ENCODE results near the gene TNFSF15.

TNFSF15 gene

GRCh38 chr9:114789006-114789405 is 16.8 kb downstream of the TNFSF15 start:
- Mint-ChIP-seq H3K9me3 (no peaks in the 10 kb centered on the region), H3K4me3 (no peak overlapping the region), H3K36me3 (ENCODE audit: low read depth) (no peaks in the 10 kb centered on the region), H3K27me3 (no peaks in the 10 kb centered on the region), H3K27ac (no peak overlapping the region), H3K4me1 (ENCODE audit: low read depth) (peaks cover 8% of the 10 kb centered on the region)
- intact Hi-C loops (cut with micrococcal nuclease): loop anchor here (5.0 kb wide), 1 partner anchor 48 kb away; no protein-coding TSS in a partner anchor

- Mint-ChIP-seq H3K4me1 (ENCODE audit: low read depth) (no peaks in the 10 kb centered on the region), H3K36me3 (ENCODE audit: low read depth) (no peaks in the 10 kb centered on the region)
- intact Hi-C loops (cut with micrococcal nuclease): loop anchor here (5.0 kb wide), 1 partner anchor 49 kb away; no protein-coding TSS in a partner anchor
These were observed 17.9 kb downstream of the TNFSF15 start for GRCh38 chr9:114787781-114788498.

GRCh38 chr9:114787214-114787613 is 18.6 kb downstream of the TNFSF15 start:
- Mint-ChIP-seq H3K27ac (no peak overlapping the region), H3K4me1 (ENCODE audit: low read depth) (no peaks in the 10 kb centered on the region), H3K4me3 (no peak overlapping the region), H3K36me3 (ENCODE audit: low read depth) (no peaks in the 10 kb centered on the region), H3K27me3 (no peaks in the 10 kb centered on the region), H3K9me3 (no peaks in the 10 kb centered on the region)
- intact Hi-C loops (cut with micrococcal nuclease): loop anchor here (5.0 kb wide), 1 partner anchor 50 kb away; no protein-coding TSS in a partner anchor

More at GRCh38 chr9:114787781-114788498, 17.9 kb downstream of the TNFSF15 start:
- Mint-ChIP-seq H3K27me3 (no peaks in the 10 kb centered on the region), H3K9me3 (no peaks in the 10 kb centered on the region), H3K27ac (no peak overlapping the region), H3K4me3 (no peak overlapping the region)

- intact Hi-C loops (cut with micrococcal nuclease): loop anchor here (5.0 kb wide), 1 partner anchor 51 kb away; no protein-coding TSS in a partner anchor
- no peaks in the 10 kb centered on the region for H3K36me3 Mint-ChIP-seq (ENCODE audit: low read depth)
These were observed 19.8 kb downstream of the TNFSF15 start for GRCh38 chr9:114785866-114786650.

GRCh38 chr9:114784721-114785279 is 21.0 kb downstream of the TNFSF15 start:
- H3K9me3 Mint-ChIP-seq: no peaks in the 10 kb centered on the region
- no peaks in the 10 kb centered on the region for H3K4me1 Mint-ChIP-seq (ENCODE audit: low read depth)
- no peak overlapping the region for H3K4me3 Mint-ChIP-seq
- intact Hi-C loops (cut with micrococcal nuclease): loop anchor here (5.0 kb wide), 1 partner anchor 53 kb away; no protein-coding TSS in a partner anchor
- no peak overlapping the region for H3K27ac Mint-ChIP-seq
- H3K27me3 Mint-ChIP-seq: peaks cover 2% of the 10 kb centered on the region
- no peaks in the 10 kb centered on the region for H3K36me3 Mint-ChIP-seq (ENCODE audit: low read depth)

More at GRCh38 chr9:114785866-114786650, 19.8 kb downstream of the TNFSF15 start:
- no peaks in the 10 kb centered on the region for H3K9me3 Mint-ChIP-seq
- peaks cover 2% of the 10 kb centered on the region for H3K27me3 Mint-ChIP-seq
- no peak overlapping the region for H3K27ac Mint-ChIP-seq
- no peaks in the 10 kb centered on the region for H3K4me1 Mint-ChIP-seq (ENCODE audit: low read depth)
- H3K4me3 Mint-ChIP-seq: no peak overlapping the region

- Mint-ChIP-seq H3K4me1 (ENCODE audit: low read depth) (peaks cover 4% of the 10 kb centered on the region), H3K36me3 (ENCODE audit: low read depth) (no peaks in the 10 kb centered on the region), H3K9me3 (no peaks in the 10 kb centered on the region), H3K4me3 (no peak overlapping the region), H3K27me3 (peaks cover 5% of the 10 kb centered on the region), H3K27ac (no peak overlapping the region)
- intact Hi-C loops (cut with micrococcal nuclease): no loop called here
These were observed 23.3 kb downstream of the TNFSF15 start for GRCh38 chr9:114782586-114782985.

- Mint-ChIP-seq H3K4me3 (no peak overlapping the region), H3K4me1 (ENCODE audit: low read depth) (peaks cover 15% of the 10 kb centered on the region), H3K36me3 (ENCODE audit: low read depth) (no peaks in the 10 kb centered on the region), H3K9me3 (no peaks in the 10 kb centered on the region), H3K27ac (no peak overlapping the region), H3K27me3 (peaks cover 9% of the 10 kb centered on the region)
- intact Hi-C loops (cut with micrococcal nuclease): no loop called here
These were observed 26.4 kb downstream of the TNFSF15 start for GRCh38 chr9:114779352-114779845.

GRCh38 chr9:114777821-114778609 is 27.8 kb downstream of the TNFSF15 start:
- Mint-ChIP-seq H3K9me3 (no peaks in the 10 kb centered on the region), H3K4me1 (ENCODE audit: low read depth) (peaks cover 15% of the 10 kb centered on the region), H3K4me3 (no peak overlapping the region), H3K27ac (no peak overlapping the region), H3K27me3 (peaks cover 9% of the 10 kb centered on the region), H3K36me3 (ENCODE audit: low read depth) (no peaks in the 10 kb centered on the region)
- intact Hi-C loops (cut with micrococcal nuclease): no loop called here

- Mint-ChIP-seq H3K4me3 (no peak overlapping the region), H3K27ac (no peak overlapping the region), H3K27me3 (peaks cover 9% of the 10 kb centered on the region), H3K9me3 (no peaks in the 10 kb centered on the region), H3K36me3 (ENCODE audit: low read depth) (no peaks in the 10 kb centered on the region), H3K4me1 (ENCODE audit: low read depth) (peaks cover 15% of the 10 kb centered on the region)
- intact Hi-C loops (cut with micrococcal nuclease): no loop called here
These were observed 29.0 kb downstream of the TNFSF15 start for GRCh38 chr9:114776683-114777399.

GRCh38 chr9:114775981-114776380 is 29.9 kb downstream of the TNFSF15 start:
- Mint-ChIP-seq H3K4me1 (ENCODE audit: low read depth) (peaks cover 19% of the 10 kb centered on the region), H3K27me3 (peaks cover 7% of the 10 kb centered on the region), H3K9me3 (no peaks in the 10 kb centered on the region), H3K27ac (no peak overlapping the region), H3K4me3 (no peak overlapping the region), H3K36me3 (ENCODE audit: low read depth) (no peaks in the 10 kb centered on the region)
- intact Hi-C loops (cut with micrococcal nuclease): no loop called here

GRCh38 chr9:114775121-114775520 is 30.7 kb downstream of the TNFSF15 start:
- Mint-ChIP-seq H3K27me3 (peaks cover 7% of the 10 kb centered on the region), H3K27ac (no peak overlapping the region), H3K36me3 (ENCODE audit: low read depth) (no peaks in the 10 kb centered on the region), H3K4me1 (ENCODE audit: low read depth) (peaks cover 24% of the 10 kb centered on the region), H3K9me3 (no peaks in the 10 kb centered on the region), H3K4me3 (no peak overlapping the region)
- intact Hi-C loops (cut with micrococcal nuclease): no loop called here

GRCh38 chr9:114774524-114774923 is 31.3 kb downstream of the TNFSF15 start:
- peaks cover 24% of the 10 kb centered on the region for H3K4me1 Mint-ChIP-seq (ENCODE audit: low read depth)
- no peak overlapping the region for H3K27ac Mint-ChIP-seq
- no peak overlapping the region for H3K4me3 Mint-ChIP-seq
- no peaks in the 10 kb centered on the region for H3K36me3 Mint-ChIP-seq (ENCODE audit: low read depth)
- peaks cover 7% of the 10 kb centered on the region for H3K27me3 Mint-ChIP-seq
- intact Hi-C loops (cut with micrococcal nuclease): no loop called here
- H3K9me3 Mint-ChIP-seq: no peaks in the 10 kb centered on the region

- H3K36me3 Mint-ChIP-seq (ENCODE audit: low read depth): no peaks in the 10 kb centered on the region
- intact Hi-C loops (cut with micrococcal nuclease): no loop called here
- peaks cover 15% of the 10 kb centered on the region for H3K4me1 Mint-ChIP-seq (ENCODE audit: low read depth)
- no peak overlapping the region for H3K4me3 Mint-ChIP-seq
- no peak overlapping the region for H3K27ac Mint-ChIP-seq
- peaks cover 1% of the 10 kb centered on the region for H3K27me3 Mint-ChIP-seq
- H3K9me3 Mint-ChIP-seq: no peaks in the 10 kb centered on the region
These were observed 34.0 kb downstream of the TNFSF15 start for GRCh38 chr9:114771889-114772288.
